Astrocyte (in vitro differentiated cells and primary cell): Measurements from ENCODE around the gene MYO3B. TPM values are rescaled to one million over a fixed set of nuclear protein-coding genes. Genes with fewer than 3 reads are reported as not detected.

Experiments used
- DNase-seq: peaks from one replicate; pipeline ENCODE4 v3.0.0-alpha.2; 2010; ENCODE audit warnings: low read depth
- FAIRE-seq: peaks from 2 replicates; lab custom pipeline; 2011; peaks lifted over from hg19 to GRCh38; lab: Jason Lieb, UNC
- H2AFZ ChIP-seq: 2 replicates; pipeline ENCODE4 v1.6.0; 2012; ENCODE audit warnings: low read depth, low read length, inconsistent platforms
- H3K27ac ChIP-seq: 2 replicates; pipeline ENCODE4 v1.5.1; 2011; ENCODE audit warnings: low read depth, low read length, inconsistent platforms
- H3K27me3 ChIP-seq: 2 replicates; pipeline ENCODE4 v1.6.0; 2011; ENCODE audit warnings: low read length, inconsistent platforms; ENCODE audit not compliant: insufficient read depth
- H3K36me3 ChIP-seq: 2 replicates; pipeline ENCODE4 v1.5.1; 2011; ENCODE audit warnings: low read length, inconsistent platforms; ENCODE audit not compliant: insufficient read depth
- H3K4me1 ChIP-seq: 2 replicates; pipeline ENCODE4 v1.5.1; 2011; ENCODE audit warnings: low read length, inconsistent platforms; ENCODE audit not compliant: insufficient read depth
- H3K4me2 ChIP-seq: 2 replicates; pipeline ENCODE4 v1.6.0; 2012; ENCODE audit warnings: low read length, inconsistent platforms
- H3K4me3 ChIP-seq: 2 replicates; pipeline ENCODE4 v1.5.1; 2011; ENCODE audit warnings: low read depth, mild to moderate bottlenecking, low read length, inconsistent platforms; ENCODE audit not compliant: insufficient read depth
- H3K79me2 ChIP-seq: 2 replicates; pipeline ENCODE4 v1.6.0; 2012; ENCODE audit warnings: mild to moderate bottlenecking, low read length, inconsistent platforms; ENCODE audit not compliant: insufficient read depth
- H3K9ac ChIP-seq: 2 replicates; pipeline ENCODE4 v1.6.0; 2012; ENCODE audit warnings: mild to moderate bottlenecking, low read length, inconsistent platforms
- H3K9me3 ChIP-seq: 2 replicates; pipeline ENCODE4 v1.5.1; 2012; ENCODE audit warnings: low read depth, mild to moderate bottlenecking, low read length, inconsistent platforms; ENCODE audit not compliant: insufficient read depth
- H4K20me1 ChIP-seq: 2 replicates; pipeline ENCODE4 v1.6.0; 2012; ENCODE audit warnings: low read length, inconsistent platforms; ENCODE audit not compliant: insufficient read depth
- H3K27ac Mint-ChIP-seq: one replicate; pipeline ENCODE4 v1.8.0; 2021; ENCODE audit warnings: mild to moderate bottlenecking, mixed read lengths; ENCODE audit not compliant: unreplicated experiment
- H3K27me3 Mint-ChIP-seq: one replicate; pipeline ENCODE4 v1.8.0; 2021; ENCODE audit warnings: low read depth, mixed read lengths; ENCODE audit not compliant: unreplicated experiment
- H3K36me3 Mint-ChIP-seq: one replicate; pipeline ENCODE4 v1.8.0; 2021; ENCODE audit warnings: low read depth, mixed read lengths; ENCODE audit not compliant: unreplicated experiment
- H3K4me1 Mint-ChIP-seq: one replicate; pipeline ENCODE4 v1.8.0; 2021; ENCODE audit warnings: low read depth, mixed read lengths; ENCODE audit not compliant: unreplicated experiment
- H3K4me3 Mint-ChIP-seq: one replicate; pipeline ENCODE4 v1.8.0; 2021; ENCODE audit warnings: mild to moderate bottlenecking, moderate library complexity, mixed read lengths; ENCODE audit not compliant: unreplicated experiment
- H3K9me3 Mint-ChIP-seq: one replicate; pipeline ENCODE4 v1.8.0; 2021; ENCODE audit warnings: mild to moderate bottlenecking, mixed read lengths; ENCODE audit not compliant: unreplicated experiment
- EZH2 ChIP-seq: IDR thresholded peaks from 2 replicates; pipeline ENCODE4 v1.6.1; 2012; ENCODE audit warnings: mild to moderate bottlenecking, low read length, inconsistent platforms; ENCODE audit not compliant: insufficient read depth
- total RNA-seq: library from RNA; stranded (reverse); gene quantifications from 2 replicates; pipeline ENCODE4 v1.2.1, GENCODE V29; 2021
- TF ChIP-seq, protein P1 (sequence below): IDR thresholded peaks from 2 replicates; pipeline ENCODE4 v1.5.1; 2011; ENCODE audit warnings: low read depth, mild to moderate bottlenecking, inconsistent platforms, low read length, moderate library complexity; ENCODE audit not compliant: insufficient read depth

The MYO3B gene
- total RNA-seq, 1 donor from 2014 or later: not detected

DNA sequence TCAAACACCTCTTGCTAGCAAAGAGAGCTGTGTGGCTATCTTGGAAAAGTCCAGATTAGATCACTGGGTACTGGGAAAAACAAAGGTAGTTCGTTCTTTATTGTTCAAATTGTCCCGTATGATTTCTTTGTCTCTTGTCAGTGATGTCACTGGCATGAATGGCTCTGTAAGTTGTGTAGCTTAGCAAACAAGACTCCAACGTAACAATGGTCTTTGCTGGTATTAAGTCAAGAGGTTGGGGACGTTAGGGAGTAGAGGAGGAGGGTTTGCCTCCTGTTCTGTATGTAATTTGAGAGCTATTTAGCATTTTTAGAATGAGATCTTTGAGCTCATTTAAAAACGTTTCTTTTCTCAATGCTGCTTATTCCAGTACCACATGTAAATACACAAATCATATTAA lies 320.7 kb downstream of the MYO3B start:
- Histone ChIP-seq H3K9ac (no peak overlapping the region), H3K79me2 (no peaks in the 10 kb centered on the region), H3K4me3 (no peak overlapping the region), H3K27ac (no peak overlapping the region), H3K4me1 (peaks cover under 1% of the 10 kb centered on the region), H4K20me1 (no peaks in the 10 kb centered on the region), H3K4me2 (no peak overlapping the region), H3K27me3 (peaks cover 8% of the 10 kb centered on the region), H2AFZ (no peak overlapping the region), H3K9me3 (no peaks in the 10 kb centered on the region), H3K36me3 (no peaks in the 10 kb centered on the region)
- Mint-ChIP-seq H3K27ac (no peak overlapping the region), H3K36me3 (no peaks in the 10 kb centered on the region), H3K4me1 (peaks cover 4% of the 10 kb centered on the region), H3K9me3 (no peaks in the 10 kb centered on the region), H3K4me3 (no peak overlapping the region), H3K27me3 (peaks cover 32% of the 10 kb centered on the region)
- TF ChIP-seq EZH2: no peak
- TF ChIP-seq, protein P1, sequence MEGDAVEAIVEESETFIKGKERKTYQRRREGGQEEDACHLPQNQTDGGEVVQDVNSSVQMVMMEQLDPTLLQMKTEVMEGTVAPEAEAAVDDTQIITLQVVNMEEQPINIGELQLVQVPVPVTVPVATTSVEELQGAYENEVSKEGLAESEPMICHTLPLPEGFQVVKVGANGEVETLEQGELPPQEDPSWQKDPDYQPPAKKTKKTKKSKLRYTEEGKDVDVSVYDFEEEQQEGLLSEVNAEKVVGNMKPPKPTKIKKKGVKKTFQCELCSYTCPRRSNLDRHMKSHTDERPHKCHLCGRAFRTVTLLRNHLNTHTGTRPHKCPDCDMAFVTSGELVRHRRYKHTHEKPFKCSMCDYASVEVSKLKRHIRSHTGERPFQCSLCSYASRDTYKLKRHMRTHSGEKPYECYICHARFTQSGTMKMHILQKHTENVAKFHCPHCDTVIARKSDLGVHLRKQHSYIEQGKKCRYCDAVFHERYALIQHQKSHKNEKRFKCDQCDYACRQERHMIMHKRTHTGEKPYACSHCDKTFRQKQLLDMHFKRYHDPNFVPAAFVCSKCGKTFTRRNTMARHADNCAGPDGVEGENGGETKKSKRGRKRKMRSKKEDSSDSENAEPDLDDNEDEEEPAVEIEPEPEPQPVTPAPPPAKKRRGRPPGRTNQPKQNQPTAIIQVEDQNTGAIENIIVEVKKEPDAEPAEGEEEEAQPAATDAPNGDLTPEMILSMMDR: no peak
- FAIRE-seq (no peak), DNase-seq (no peak)

DNA sequence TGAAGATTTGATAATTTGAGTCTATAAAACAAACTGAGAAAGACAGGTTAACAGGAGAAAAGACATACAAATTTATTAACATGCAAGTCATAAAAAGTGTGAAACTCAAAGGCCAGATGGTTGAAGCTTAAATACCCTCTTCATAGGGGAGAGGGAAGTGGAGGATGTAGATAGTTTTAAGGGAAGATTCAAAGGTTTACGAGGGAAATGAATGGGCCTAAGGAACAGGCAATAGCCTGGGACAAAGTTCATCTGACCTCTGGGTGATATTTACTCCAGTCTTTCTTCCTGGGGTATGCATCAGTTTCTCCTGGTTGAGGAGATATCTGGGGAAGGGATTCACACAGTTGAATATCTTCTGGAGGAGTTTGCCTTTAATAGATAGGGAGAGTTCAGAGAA lies 322.2 kb downstream of the MYO3B start:
- DNase-seq (no peak), FAIRE-seq (no peak)
- Histone ChIP-seq H2AFZ (no peak overlapping the region), H3K27ac (no peak overlapping the region), H3K4me3 (no peak overlapping the region), H3K4me2 (no peak overlapping the region), H3K9me3 (no peaks in the 10 kb centered on the region), H3K9ac (no peak overlapping the region), H3K4me1 (peaks cover 4% of the 10 kb centered on the region), H4K20me1 (no peaks in the 10 kb centered on the region), H3K36me3 (no peaks in the 10 kb centered on the region), H3K27me3 (peaks cover 9% of the 10 kb centered on the region), H3K79me2 (no peaks in the 10 kb centered on the region)
- Mint-ChIP-seq H3K4me3 (no peak overlapping the region), H3K27me3 (peaks cover 32% of the 10 kb centered on the region), H3K27ac (no peak overlapping the region), H3K4me1 (peaks cover 1% of the 10 kb centered on the region), H3K9me3 (no peaks in the 10 kb centered on the region), H3K36me3 (no peaks in the 10 kb centered on the region)
- TF ChIP-seq EZH2: no peak
- TF ChIP-seq, protein P1: no peak

DNA sequence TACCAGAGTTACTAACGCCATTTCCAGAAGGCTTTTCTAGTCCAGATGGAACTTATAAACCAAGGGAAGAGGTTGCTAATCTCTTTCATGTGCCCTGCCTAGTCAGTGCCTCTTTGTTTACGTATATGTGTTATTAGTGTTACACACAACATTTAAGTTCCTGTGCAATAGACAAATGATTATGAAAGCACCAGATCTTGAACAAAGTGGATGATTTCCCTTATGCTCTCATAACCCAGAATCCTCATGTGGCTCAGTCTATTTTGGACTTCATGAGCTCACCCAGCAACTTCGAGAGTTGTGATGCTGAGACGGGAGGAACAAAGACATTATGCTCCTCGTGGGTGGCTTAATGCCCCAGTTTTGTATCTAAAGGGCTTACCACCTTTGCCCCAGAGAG lies 322.8 kb downstream of the MYO3B start:
- DNase-seq (no peak), FAIRE-seq (no peak)
- TF ChIP-seq, protein P1: no peak
- TF ChIP-seq EZH2: no peak
- H3K4me3 ChIP-seq: no peak overlapping the region
- Mint-ChIP-seq H3K27me3 (peaks cover 32% of the 10 kb centered on the region), H3K4me3 (no peak overlapping the region), H3K4me1 (peaks cover 1% of the 10 kb centered on the region), H3K27ac (no peak overlapping the region), H3K9me3 (no peaks in the 10 kb centered on the region), H3K36me3 (no peaks in the 10 kb centered on the region)
- H3K27me3 ChIP-seq: peaks cover 9% of the 10 kb centered on the region
- peaks cover 4% of the 10 kb centered on the region for H3K4me1 ChIP-seq
- no peaks in the 10 kb centered on the region for H4K20me1 ChIP-seq
- no peaks in the 10 kb centered on the region for H3K79me2 ChIP-seq
- H2AFZ ChIP-seq: no peak overlapping the region
- no peak overlapping the region for H3K27ac ChIP-seq
- H3K9me3 ChIP-seq: no peaks in the 10 kb centered on the region
- H3K36me3 ChIP-seq: no peaks in the 10 kb centered on the region
- H3K4me2 ChIP-seq: no peak overlapping the region
- H3K9ac ChIP-seq: no peak overlapping the region
